Neutrophil (primary cell): Measurements from ENCODE around the gene PLA2G12A.

Experiments used
- H3K27ac ChIP-seq: fragments of 200-600 bp; sonication (generic); 2 replicates; pipeline ENCODE4 v1.5.1; 2016; ENCODE audit warnings: mild to moderate bottlenecking, moderate library complexity
- H3K27me3 ChIP-seq: fragments of 200-600 bp; sonication (generic); 2 replicates; pipeline ENCODE4 v1.6.0; 2016; ENCODE audit warnings: mild to moderate bottlenecking
- H3K36me3 ChIP-seq: fragments of 200-600 bp; sonication (generic); 2 replicates; pipeline ENCODE4 v1.5.1; 2017
- H3K4me1 ChIP-seq, 2 experiments: fragments of 200-600 bp in 1 of 2; sonication (generic) in 1 of 2; 1 replicate in 1 of 2; 2 replicates in 1 of 2; pipeline versions ENCODE4 v1.5.1 to v1.6.1; 2013 to 2016; ENCODE audit warnings: low read depth in 1 of 2, low read length in 1 of 2, mild to moderate bottlenecking in 1 of 2, moderate library complexity in 1 of 2; ENCODE audit not compliant: control insufficient read depth in 1 of 2, insufficient read depth in 1 of 2
- H3K4me3 ChIP-seq, 2 experiments: fragments of 200-600 bp in 1 of 2; sonication (generic) in 1 of 2; 1 replicate in 1 of 2; 2 replicates in 1 of 2; pipeline ENCODE4 v1.5.1; 2013 to 2016; ENCODE audit warnings: low read depth in 1 of 2, low read length in 1 of 2, mild to moderate bottlenecking in 1 of 2, moderate library complexity in 1 of 2
- H3K9me3 ChIP-seq: fragments of 200-600 bp; sonication (generic); 2 replicates; pipeline ENCODE4 v1.5.1; 2016
- CTCF ChIP-seq: fragments of 200-600 bp; sonication (generic); IDR thresholded peaks from 2 replicates; pipeline ENCODE4 v1.5.1; 2016; ENCODE audit warnings: antibody characterized with exemption

The PLA2G12A gene

GRCh38 chr4:109708990-109709389, 20.9 kb downstream of the PLA2G12A start:
- H3K27me3 ChIP-seq, result no peaks in the 10 kb centered on the region
- no peaks in the 10 kb centered on the region for H3K36me3 ChIP-seq
- H3K4me1 ChIP-seq, result peaks cover under 1% of the 10 kb centered on the region in 2 experiments

GRCh38 chr4:109708435-109708834, 21.4 kb downstream of the PLA2G12A start:
- H3K27me3 ChIP-seq, result no peaks in the 10 kb centered on the region

More at GRCh38 chr4:109708990-109709389, 20.9 kb downstream of the PLA2G12A start:
- Histone ChIP-seq H3K4me3 (no peak overlapping the region), H3K9me3 (no peaks in the 10 kb centered on the region), H3K27ac (no peak overlapping the region)
- TF ChIP-seq CTCF, result no peak

GRCh38 chr4:109703664-109704361, 26.1 kb downstream of the PLA2G12A start:
- Histone ChIP-seq H3K9me3 (no peaks in the 10 kb centered on the region), H3K27ac (peak overlapping the region; percentile 67), H3K36me3 (no peaks in the 10 kb centered on the region), H3K4me3 (peak overlapping the region; percentile 70 to 71), H3K4me1 (peaks cover 18 to 25% of the 10 kb centered on the region in 2 experiments), H3K27me3 (no peaks in the 10 kb centered on the region)
- no peak for TF ChIP-seq CTCF

More at GRCh38 chr4:109708435-109708834, 21.4 kb downstream of the PLA2G12A start:
- no peaks in the 10 kb centered on the region for H3K36me3 ChIP-seq
- H3K4me1 ChIP-seq, result peaks cover 6 to 7% of the 10 kb centered on the region in 2 experiments
- no peak overlapping the region for H3K27ac ChIP-seq
- no peak overlapping the region for H3K4me3 ChIP-seq
- no peak for TF ChIP-seq CTCF
- H3K9me3 ChIP-seq, result no peaks in the 10 kb centered on the region

- Histone ChIP-seq H3K4me1 (peaks cover 18 to 25% of the 10 kb centered on the region in 2 experiments), H3K27me3 (no peaks in the 10 kb centered on the region), H3K36me3 (no peaks in the 10 kb centered on the region), H3K9me3 (no peaks in the 10 kb centered on the region), H3K4me3 (peak within 1 kb of the TSS; percentile 70 to 71), H3K27ac (peak within 1 kb of the TSS; percentile 67)
- peak; percentile 27 for TF ChIP-seq CTCF
Observed at GRCh38 chr4:109702950-109703663, 26.8 kb downstream of the PLA2G12A start, which contains the start of gene CASP6. CASP6 (minus strand) TSS chr4:109703445; CDS start chr4:109703395, 50 bp downstream.

GRCh38 chr4:109701566-109702410, 28.1 kb downstream of the PLA2G12A start:
- peaks cover 18 to 25% of the 10 kb centered on the region in 2 experiments for H3K4me1 ChIP-seq
- no peaks in the 10 kb centered on the region for H3K36me3 ChIP-seq
- no peak for TF ChIP-seq CTCF
- no peaks in the 10 kb centered on the region for H3K9me3 ChIP-seq
- no peaks in the 10 kb centered on the region for H3K27me3 ChIP-seq
- H3K4me3 ChIP-seq, result peak overlapping the region; percentile 70 to 71
- no peak overlapping the region for H3K27ac ChIP-seq
